ENCODE results near the gene ADAP1.

GRCh38 chr7:987909-988308, 33.4 kb upstream of the ADAP1 start:
- TF ChIP-seq, protein P1, sequence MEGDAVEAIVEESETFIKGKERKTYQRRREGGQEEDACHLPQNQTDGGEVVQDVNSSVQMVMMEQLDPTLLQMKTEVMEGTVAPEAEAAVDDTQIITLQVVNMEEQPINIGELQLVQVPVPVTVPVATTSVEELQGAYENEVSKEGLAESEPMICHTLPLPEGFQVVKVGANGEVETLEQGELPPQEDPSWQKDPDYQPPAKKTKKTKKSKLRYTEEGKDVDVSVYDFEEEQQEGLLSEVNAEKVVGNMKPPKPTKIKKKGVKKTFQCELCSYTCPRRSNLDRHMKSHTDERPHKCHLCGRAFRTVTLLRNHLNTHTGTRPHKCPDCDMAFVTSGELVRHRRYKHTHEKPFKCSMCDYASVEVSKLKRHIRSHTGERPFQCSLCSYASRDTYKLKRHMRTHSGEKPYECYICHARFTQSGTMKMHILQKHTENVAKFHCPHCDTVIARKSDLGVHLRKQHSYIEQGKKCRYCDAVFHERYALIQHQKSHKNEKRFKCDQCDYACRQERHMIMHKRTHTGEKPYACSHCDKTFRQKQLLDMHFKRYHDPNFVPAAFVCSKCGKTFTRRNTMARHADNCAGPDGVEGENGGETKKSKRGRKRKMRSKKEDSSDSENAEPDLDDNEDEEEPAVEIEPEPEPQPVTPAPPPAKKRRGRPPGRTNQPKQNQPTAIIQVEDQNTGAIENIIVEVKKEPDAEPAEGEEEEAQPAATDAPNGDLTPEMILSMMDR (IDR thresholded peaks at IDR 0.05; ENCODE audit: insufficient read depth, low read length, poor library complexity, severe bottlenecking) = no peak
- TF ChIP-seq EZH2phosphoT487 (conservative IDR thresholded peaks at IDR 0.05; ENCODE audit: low read length) = no peak
